ENCODE results near the gene TCTN2.

TCTN2 gene

GRCh38 chr12:123670882-123671728, at the start of gene TCTN2:
Gene TCTN2, plus strand, starts transcription at chr12:123671113. Its CDS starts 128 bp downstream, at chr12:123671241.
- DNase-seq, result peak; percentile 92 to 96 (median 94)

GRCh38 chr12:123621619-123622530, 49.0 kb upstream of the TCTN2 start:
- DNase-seq, result no peak

GRCh38 chr12:123633379-123634141, 37.4 kb upstream of the TCTN2 start, which contains the start of the genes EIF2B1 and GTF2H3:
Gene EIF2B1, minus strand, starts transcription at chr12:123633686. Its CDS starts 129 bp downstream, at chr12:123633557.
Gene GTF2H3, plus strand, starts transcription at chr12:123633829. Its CDS starts 31 bp downstream, at chr12:123633860.
- DNase-seq, result peak; percentile 97 to 98 (median 98)

- DNase-seq, result no peak
These were observed 36.8 kb upstream of the TCTN2 start for GRCh38 chr12:123634142-123634561.

- no peak for DNase-seq
These were observed 27.0 kb upstream of the TCTN2 start for GRCh38 chr12:123643911-123644310.

GRCh38 chr12:123645380-123645779, 25.5 kb upstream of the TCTN2 start:
- no peak for DNase-seq

GRCh38 chr12:123645878-123646277, 25.0 kb upstream of the TCTN2 start:
- DNase-seq, result no peak

- DNase-seq, result no peak
These were observed 22.5 kb upstream of the TCTN2 start for GRCh38 chr12:123648401-123648800.

GRCh38 chr12:123654129-123654701, 16.7 kb upstream of the TCTN2 start:
- no peak for DNase-seq

GRCh38 chr12:123655420-123655819, 15.5 kb upstream of the TCTN2 start:
- DNase-seq, result no peak

- no peak for DNase-seq
These were observed 14.5 kb upstream of the TCTN2 start for GRCh38 chr12:123656392-123656791.

GRCh38 chr12:123657211-123657610, 13.7 kb upstream of the TCTN2 start:
- no peak for DNase-seq

GRCh38 chr12:123659996-123660727, 10.8 kb upstream of the TCTN2 start:
- peak; percentile 87 to 95 (median 95) for DNase-seq

- no peak for DNase-seq
These were observed 3.1 kb upstream of the TCTN2 start for GRCh38 chr12:123667771-123668170.

GRCh38 chr12:123671876-123672275, 963 bp downstream of the TCTN2 start:
- DNase-seq, result no peak

GRCh38 chr12:123675436-123675835, 4.5 kb downstream of the TCTN2 start:
- DNase-seq, result no peak

GRCh38 chr12:123676616-123677320, 5.9 kb downstream of the TCTN2 start:
- no peak for DNase-seq

- no peak for DNase-seq
These were observed 8.1 kb downstream of the TCTN2 start for GRCh38 chr12:123678981-123679380.

- DNase-seq, result peak; percentile 49 to 79 (median 61)
These were observed 10.7 kb downstream of the TCTN2 start for GRCh38 chr12:123681605-123682004.

- DNase-seq, result no peak
These were observed 13.1 kb downstream of the TCTN2 start for GRCh38 chr12:123683964-123684363.
